Epithelial cell of prostate (primary cell): ENCODE data around the gene MYMK.

ENCODE experiments used
- DNase-seq: peaks from one replicate; pipeline ENCODE4 v3.0.0-alpha.2; 2011; ENCODE audit warnings: low read depth, low spot score
- H3K27ac ChIP-seq: fragments of 450-650 bp; 2 replicates; pipeline ENCODE4 v1.5.1; 2017; ENCODE audit warnings: mild to moderate bottlenecking

MYMK gene

DNA sequence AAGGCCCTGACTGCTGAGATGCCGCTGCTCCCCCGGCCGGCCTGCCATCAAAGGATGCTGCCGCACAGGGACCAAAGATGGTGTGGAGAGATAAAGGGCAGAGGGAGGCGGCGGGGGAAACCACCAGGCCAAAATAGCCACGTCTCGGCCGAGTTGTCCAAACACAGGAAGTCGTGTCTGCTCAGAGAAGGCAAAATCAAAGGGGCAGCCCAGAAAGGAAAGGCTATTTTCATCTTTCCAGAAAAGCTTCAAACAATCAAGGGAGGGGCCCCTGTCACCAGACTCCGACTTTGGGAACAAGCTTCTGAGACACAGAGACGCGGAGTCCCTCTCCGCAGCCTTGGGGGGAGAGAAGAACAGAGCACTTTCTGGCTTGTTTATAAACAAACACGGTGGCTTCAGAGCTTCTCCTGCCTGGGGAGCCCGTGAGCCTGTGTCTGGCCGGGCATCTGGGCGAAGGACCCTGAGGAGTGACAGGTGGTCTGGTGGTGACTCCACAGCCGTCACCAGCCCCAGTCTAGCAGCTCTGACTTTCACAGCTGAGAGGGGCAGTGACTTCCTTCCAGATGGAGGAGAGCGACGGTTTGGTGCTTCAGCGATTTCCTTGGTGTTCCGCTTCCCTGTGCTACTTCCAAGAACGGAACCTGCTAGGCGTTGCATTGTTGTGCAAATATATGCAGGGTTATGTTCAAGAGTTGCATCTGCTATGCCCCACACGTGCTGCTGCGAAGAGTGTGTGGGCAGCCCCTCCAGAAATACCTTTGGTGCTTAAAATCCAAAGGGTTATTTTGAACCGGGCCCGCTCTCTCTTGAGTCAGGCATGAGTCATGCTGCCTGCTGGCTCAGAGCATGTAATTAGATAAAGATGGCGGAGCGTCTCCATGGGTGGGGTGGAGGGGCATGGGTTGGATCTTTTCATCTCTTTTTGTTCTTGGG lies 33.7 kb upstream of the MYMK start:
- no peak overlapping the region for H3K27ac ChIP-seq
- DNase-seq, result no peak

DNA sequence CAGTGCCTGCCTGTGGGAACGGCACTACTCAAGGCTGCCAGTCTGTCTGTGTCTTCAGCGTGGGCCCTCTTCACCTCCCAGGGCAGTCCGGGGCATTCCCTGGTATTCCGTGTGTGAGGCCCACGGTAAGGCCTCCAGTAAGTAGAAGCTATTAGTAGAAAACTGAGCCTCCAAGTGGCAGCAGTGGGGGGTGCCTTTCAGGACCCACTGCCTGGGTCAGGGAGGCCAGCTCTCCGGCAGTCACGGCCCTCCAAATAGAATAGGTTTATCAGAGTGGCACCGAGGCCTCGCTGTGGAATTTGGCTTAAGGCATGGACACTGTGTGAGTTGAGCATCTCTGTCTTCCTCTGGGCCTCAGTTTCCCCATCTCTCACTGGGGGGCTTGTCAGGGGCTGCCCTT lies 32.8 kb upstream of the MYMK start:
- no peak overlapping the region for H3K27ac ChIP-seq
- no peak for DNase-seq

DNA sequence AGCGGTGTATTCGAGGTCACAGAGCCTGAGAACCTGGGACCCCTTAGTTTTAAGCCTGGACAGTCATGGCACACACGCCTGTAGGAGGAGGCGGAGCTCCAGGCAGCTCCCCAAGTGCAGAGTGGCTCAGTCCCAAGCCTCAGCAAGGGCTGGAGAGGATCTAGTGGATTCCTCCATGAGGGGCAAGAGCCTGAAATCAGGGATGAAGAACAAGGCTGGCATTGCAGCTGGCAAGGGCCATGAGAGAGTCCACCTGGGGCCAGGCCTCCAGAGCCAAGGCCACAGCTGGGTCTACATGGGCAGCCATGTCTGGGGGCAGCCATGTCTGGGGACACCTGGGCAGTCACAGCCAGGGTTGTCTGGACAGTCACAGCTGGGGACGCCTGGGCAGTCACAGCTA lies 31.6 kb upstream of the MYMK start:
- no peak overlapping the region for H3K27ac ChIP-seq
- DNase-seq, result no peak

DNA sequence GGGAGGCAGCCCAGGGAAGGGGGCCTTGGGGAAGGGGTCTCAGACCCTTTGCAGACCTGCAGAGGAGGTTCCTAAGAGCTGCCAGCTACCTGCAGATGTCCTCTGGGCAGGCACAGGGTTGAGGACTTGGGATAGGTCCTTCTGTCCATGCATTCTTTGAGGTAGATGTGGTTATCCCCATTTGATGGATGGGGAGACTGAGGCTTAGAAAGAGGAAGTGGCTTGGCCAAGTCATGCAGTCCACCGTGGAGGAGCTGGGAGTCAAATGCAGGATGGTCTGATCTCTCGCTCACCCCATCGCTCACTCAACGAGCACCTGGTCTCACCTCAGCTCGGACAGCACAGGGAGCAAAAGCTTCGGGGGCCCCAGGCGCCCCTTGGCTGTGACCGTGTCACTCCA lies 30.0 kb upstream of the MYMK start:
- H3K27ac ChIP-seq, result no peak overlapping the region
- no peak for DNase-seq

DNA sequence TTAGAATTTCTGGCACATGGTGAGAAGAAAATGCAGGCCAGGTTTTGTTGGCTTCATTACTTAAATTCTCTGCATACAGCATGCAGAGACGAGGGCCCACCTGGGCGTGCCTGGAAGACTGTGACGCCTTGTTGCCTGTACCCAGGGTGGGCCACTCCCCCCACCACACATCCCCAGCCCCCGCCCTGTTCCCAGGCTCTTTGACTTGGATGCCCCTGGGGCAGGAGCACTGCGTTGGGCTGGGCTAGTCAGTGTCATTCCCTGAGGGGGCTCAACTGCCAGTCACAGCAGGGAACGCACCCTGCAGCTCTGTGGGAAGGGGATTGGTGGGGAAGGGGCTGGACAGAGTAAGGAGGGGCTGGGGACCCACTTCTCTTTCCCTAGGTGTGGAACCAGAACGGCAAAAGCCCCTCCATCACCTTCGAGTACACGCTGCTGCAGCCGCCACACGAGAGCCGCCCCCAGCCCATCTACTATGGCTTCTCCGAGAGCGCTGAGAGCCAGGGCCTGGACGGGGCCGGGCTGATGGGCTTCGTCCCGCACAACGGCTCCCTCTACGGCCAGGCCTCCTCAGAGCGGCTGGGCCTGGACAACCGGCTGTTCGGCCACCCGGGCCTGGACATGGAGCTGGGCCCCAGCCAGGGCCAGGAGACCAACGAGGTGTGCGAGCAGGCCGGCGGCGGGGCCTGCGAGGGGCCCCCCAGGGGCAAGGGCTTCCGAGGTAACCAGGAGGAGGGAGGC lies 29.4 kb upstream of the MYMK start:
- DNase-seq, result no peak
- H3K27ac ChIP-seq, result no peak overlapping the region

DNA sequence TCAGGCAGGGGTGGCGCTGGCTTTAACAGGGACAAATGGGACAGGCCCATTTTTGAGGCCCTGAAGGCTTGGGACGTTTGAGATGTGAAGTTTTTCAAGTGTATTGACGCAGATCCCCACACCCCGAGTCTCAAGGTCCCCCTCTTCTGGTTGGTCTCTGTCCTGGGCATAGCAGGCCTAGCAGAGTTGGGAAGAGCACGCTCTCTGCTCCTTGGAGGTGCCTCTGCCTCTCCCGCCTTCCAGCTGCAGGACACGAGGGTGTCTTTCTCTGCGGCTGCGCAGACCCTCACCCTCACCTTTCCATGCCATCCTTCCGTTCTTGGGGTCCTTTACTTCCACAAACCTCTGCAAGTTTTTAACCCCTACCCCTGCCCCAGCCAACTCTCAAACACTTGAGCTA lies 28.4 kb upstream of the MYMK start:
- DNase-seq, result no peak
- no peak overlapping the region for H3K27ac ChIP-seq

DNA sequence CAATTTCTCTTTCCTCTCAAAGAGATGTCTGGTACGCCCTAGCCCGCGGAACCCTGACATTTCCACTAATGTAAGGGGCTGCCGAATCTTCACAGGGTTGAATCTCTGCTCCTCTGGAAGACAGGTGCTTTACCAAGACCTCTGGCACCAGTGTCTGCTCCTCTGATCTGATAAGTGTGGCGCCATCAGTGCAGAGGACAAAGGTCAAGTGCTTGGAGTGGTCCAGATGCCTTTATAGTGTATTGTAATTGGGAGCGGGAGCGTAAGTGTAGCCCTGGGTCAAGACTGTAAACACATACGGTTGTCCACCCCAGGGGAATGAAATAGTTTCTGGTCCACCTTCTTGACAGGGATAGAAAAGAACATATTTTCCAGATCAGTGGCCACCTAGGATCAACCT lies 27.5 kb upstream of the MYMK start:
- no peak overlapping the region for H3K27ac ChIP-seq
- DNase-seq, result no peak

DNA sequence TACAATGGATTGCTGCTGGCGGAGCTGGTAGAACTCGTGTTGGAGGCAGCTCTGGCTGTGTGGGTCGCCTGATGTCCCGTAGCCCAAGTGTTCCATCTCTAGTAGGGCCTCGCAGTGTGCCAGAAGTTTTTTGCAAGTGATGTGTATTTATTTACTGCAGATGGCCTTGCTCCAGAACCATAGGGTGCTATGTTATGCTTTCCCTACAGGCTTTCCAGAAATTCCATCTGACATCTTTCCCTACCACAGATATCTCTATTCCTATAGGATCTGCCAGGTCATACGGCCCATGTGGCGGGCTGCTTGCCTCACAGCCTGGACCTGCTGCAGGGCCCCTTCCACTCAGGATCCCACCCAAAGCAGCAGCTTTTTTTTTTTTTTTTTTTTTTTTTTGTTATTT lies 26.7 kb upstream of the MYMK start:
- no peak overlapping the region for H3K27ac ChIP-seq

DNA sequence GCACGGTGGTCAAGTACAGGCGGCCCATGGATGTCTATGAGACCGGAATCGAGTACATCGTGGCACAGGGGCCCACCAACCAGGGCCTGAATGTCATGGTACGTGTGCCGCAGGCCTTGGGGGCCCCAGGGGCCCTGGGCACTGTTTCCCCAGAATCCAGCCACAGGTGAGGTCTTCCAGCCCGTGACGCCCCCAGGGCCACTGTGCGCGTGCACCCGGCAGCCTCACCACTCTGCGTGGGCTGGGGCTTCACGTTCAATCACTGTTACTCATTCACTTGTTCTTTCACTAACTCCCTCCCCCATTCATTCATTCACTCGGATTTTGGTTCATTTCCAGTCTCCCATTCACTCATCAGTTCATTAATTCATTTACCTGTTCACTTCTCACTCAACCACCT lies 22.4 kb upstream of the MYMK start:
- H3K27ac ChIP-seq, result no peak overlapping the region
- no peak for DNase-seq

More for the DNA sequence above, 26.7 kb upstream of the MYMK start:
- DNase-seq, result no peak

DNA sequence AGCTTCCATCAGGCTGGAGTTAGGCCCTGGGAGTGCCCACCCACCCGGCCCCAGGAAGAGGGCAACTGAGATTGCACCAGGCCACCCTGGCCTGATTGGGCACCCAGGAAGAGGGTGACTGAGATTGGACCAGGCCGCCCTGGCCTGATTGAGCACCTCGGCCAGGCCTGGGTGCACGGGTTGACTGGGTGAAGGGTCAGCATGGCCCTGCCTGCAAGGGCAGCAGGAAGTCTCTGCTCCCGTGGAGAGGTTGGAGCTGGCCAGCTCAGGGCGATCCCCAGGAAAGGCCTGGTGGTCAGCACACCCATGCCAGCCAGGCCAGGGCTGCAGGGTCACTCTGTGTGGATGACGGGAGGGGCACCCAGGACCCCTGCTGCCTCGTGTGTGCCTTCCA lies 21.5 kb upstream of the MYMK start:
- no peak overlapping the region for H3K27ac ChIP-seq
- no peak for DNase-seq

DNA sequence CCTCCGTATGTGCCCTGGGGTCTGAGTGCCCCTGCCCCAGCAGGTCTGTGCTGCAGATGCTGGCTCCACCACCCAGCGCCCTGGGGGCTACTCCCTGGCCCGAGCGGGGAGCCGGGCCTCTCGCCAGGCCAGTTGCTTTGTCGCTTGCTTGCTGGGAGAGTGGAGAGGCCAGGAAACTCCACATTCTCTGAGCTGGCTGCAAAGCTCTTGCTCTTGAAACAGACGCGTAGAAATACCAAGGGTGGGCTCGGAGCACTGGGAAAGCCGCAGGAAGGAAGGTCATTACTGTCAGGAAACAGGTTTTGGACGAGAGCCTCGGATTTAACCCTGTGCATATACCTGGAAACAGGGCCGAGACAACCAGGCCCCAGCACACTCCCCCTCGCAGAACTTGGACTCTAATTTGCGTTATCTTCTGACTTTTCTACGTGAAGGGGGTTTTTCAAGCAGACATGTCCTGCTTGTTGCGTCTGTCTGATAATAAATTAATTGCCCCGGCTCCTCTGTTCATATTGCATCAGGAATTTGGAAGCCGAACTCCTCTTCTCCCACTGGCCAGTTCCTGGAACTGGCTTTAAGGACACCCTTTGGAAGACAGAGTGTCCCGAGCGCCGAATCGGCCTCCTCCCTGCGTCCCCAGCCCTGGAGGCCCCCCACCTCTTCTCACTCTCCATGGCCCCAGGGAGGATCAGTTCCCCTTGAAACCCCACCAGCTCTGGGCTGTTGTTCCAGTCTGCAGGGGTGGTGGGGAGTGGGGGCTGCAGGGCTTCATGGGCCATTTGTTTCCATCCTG lies 20.9 kb upstream of the MYMK start:
- DNase-seq, result no peak

DNA sequence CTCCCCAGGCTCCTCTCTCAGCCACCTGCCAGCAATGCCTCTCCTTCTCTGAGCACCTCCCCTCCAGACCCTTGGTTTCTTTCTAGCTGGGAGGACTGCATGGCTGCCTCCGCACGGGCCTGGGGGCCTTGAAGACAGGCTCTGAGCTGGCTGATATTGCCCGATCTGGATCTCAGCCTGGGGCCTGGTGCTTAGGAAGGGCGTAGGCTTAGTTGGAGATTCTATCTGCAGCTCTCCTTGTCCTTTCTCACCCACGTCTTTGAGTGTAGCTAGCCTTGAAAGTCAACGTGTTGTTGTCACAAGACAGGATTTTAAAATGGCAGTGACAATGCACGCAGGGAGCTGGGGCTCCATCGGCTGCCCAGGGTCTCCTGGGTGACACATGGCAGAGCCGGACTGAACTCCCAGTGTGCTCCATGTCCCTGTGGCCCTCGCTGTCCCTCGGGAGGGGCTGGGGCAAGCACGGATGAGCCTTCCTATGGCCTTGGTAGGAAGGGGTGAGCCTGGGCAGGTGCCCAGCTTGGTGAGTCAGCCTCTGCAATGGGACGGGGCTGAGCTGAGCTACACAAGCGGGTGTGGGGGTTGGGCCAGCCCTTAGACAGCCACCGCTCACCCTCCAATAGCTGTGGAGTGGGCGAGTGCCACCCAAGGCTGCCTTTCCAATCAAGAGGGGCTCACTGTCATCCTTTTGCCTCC lies 19.2 kb upstream of the MYMK start:
- DNase-seq, result no peak
- H3K27ac ChIP-seq, result no peak overlapping the region

More for the DNA sequence above, 20.9 kb upstream of the MYMK start:
- H3K27ac ChIP-seq, result no peak overlapping the region

DNA sequence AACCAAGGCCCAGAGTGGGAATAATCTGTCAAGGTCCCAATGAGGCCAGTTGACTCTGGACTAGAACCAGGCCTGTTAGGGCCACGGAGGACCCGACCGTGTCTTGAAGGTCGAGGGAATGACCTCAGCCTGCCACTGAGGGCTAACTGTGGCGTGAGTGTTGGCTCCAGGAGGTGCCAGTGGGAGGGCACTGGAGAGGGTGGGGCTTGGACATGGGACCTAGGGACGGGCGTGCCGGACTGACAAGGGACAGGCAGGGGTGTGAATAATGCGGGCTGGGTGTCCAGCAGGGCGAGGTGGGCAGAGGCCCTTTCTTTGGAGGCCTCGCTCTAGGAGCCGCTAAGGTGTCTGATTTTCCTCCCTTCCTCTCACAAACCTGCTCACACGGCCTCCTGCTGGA lies 17.2 kb upstream of the MYMK start:
- no peak for DNase-seq
- no peak overlapping the region for H3K27ac ChIP-seq

DNA sequence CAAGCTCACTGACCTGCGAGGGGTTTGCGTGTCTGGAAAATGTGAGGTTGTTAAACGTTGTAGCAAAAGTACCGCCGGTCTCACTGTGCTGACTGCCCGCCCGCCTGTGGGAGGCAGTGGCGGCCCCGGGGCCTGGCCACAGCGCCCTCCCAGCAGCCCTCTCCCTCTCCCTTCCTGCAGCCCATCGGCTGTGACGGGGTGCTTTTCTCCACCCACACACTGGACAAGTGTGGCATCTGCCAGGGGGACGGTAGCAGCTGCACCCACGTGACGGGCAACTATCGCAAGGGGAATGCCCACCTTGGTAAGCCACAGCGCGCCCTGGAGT lies 15.9 kb upstream of the MYMK start:
- DNase-seq, result no peak
- H3K27ac ChIP-seq, result no peak overlapping the region

DNA sequence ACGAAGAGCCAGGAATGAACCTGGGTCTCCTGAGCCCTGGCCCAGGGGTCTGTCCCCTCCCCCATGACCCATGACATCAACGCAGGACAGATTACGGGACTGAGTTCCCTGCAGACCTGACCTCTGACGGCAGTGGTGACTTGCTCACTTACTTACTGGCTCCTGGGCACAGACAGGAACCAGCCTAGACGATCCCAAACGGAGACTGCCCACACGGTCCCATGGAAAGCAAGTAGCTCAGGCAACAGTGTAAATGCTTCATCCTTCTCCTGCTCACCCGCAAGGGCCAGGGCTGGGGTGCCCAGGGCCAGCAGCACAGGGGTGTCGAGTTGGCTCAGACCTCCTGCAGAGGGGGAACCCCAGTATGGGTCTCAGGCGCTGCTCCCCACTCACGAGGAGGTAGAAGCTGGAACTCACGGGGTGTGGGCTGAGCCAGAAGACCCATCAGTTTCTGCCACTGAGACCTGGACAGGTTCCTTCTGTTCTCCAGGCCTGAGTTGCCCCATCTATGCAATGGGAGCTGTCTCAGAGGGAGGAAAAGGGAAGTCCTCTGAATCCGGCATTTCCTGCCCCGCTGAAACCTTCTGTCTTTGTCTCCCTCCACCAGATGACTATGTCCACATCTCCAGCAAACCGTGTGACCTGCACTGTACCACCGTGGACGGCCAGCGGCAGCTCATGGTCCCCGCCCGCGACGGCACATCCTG lies 15.4 kb upstream of the MYMK start:
- no peak overlapping the region for H3K27ac ChIP-seq
- no peak for DNase-seq

DNA sequence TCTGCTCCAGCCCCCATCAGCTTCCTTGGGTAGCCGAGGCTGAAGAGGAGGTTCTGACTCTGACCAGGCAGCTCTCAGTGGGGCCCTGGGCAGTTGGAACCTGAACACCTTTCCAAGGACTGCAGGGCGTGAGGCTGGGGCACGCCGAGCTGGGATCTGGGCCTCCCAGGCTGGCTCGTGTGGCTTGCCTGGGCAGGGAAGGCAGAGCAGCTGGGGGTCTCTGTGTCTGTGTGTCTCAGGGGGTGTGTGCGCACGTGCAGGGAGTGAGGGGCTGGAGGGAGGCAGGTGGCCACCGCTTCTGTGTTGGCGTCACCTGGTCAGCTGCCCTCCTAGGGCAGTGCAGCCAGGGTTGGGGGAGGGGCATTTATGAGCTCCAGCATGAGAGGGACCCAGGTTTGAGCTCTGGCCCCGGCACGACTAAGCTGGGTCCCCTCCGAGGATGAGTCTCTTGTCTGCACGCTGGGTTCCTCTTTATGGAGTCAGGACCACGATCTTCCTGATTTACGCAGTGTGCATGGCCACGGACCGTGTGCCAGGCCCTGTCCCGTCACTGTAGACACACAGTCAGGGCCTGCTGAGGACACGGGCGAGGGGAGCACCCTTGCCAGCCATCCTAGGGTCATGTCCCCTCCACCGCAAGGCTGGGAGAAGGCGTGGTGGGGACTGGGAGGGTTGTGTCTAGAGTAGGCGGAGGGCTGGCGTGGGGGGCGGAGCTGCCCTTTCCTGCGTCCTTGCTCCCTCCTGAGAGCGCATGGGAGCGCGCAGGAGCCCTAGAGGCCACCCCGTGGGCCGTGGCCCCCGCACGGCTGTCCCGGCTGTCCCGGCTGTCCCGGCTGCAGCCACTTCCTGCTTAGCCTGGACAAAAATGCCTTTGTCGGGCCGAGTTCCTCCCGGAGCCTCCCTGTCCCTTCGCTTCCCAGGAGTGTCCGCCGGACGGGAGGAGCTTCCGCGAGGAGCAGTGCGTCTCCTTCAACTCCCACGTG lies 14.4 kb upstream of the MYMK start:
- H3K27ac ChIP-seq, result no peak overlapping the region
- no peak for DNase-seq

DNA sequence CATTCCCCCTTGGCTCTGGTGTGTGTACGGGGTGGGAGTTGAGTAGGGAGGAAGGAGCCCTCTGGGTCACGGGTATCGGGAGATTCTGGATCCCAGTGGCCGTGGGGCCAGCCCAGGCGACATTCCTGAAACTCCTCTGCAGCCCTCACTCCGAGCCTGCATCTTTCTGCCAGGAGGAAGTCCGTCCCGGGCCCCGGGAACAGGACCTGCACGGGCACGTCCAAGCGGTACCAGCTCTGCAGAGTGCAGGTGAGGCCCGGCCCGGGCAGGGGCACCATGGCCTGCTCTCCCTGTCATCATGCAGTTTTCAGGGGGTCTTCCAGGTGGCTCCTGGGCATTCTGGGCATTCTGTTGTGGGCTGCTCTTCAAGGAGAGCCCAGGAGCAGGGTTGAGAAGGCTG lies 13.4 kb upstream of the MYMK start:
- H3K27ac ChIP-seq, result no peak overlapping the region
- DNase-seq, result no peak

DNA sequence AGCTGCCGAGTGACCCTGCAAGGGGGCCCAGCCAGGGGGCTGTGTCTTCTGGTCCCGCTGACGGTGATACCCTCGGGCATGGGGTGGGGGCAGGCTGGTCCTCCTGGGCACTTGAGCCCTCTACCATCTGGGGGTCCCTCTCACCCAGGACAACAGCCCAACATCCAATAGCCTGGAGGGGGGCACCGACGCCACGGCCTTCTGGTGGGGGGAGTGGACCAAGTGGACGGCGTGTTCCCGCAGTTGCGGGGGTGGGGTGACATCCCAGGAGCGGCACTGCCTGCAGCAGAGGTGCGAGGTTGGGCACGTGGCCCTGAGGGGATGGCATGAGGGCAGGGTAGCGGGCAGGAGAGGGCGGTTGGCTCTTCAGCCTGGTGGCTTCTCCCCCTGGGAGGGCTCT lies 12.5 kb upstream of the MYMK start:
- no peak for DNase-seq
- H3K27ac ChIP-seq, result no peak overlapping the region

DNA sequence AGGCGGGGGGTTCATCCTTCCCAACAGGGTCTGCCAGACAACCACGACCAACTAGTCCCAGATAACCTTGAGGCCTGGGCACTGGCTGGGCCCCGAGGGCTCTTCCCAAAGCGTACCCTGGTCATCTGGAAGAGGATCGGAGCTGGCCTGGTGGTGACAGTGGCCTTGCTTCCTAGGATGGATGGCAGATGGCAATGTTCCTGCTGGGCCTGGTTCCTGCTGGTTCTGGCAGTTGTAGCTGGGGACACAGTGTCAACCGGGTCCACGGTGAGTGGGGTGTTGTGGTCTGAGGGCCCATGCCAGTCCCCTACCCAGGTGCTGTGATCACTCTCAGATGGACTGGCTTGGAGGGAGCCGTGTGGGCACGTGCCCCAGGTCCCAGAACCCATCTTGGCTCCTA lies 11.8 kb upstream of the MYMK start:
- H3K27ac ChIP-seq, result no peak overlapping the region
- DNase-seq, result no peak
